Bronchial epithelial cell (primary cell): ENCODE results near the gene CCNL2. TPM values are rescaled to one million over a fixed set of nuclear protein-coding genes. Genes with fewer than 3 reads are reported as not detected.
A peak's percentile ranks its signal among the peaks of the same experiment; 100 is the strongest.

Source experiments
- DNase-seq: peaks from one replicate; pipeline ENCODE4 v3.0.0-alpha.2; 2010; ENCODE audit warnings: low read depth
- FAIRE-seq: peaks from 2 replicates; lab custom pipeline; 2011; peaks lifted over from hg19 to GRCh38; lab: Jason Lieb, UNC
- H3K27me3 ChIP-seq: 2 replicates; pipeline ENCODE4 v1.5.1; 2011; ENCODE audit warnings: low read length; ENCODE audit not compliant: control insufficient read depth, insufficient read depth
- H3K36me3 ChIP-seq: 2 replicates; pipeline ENCODE4 v1.5.1; 2011; ENCODE audit warnings: low read length; ENCODE audit not compliant: control insufficient read depth, insufficient read depth
- H3K4me3 ChIP-seq: 2 replicates; pipeline ENCODE4 v1.5.1; 2011; ENCODE audit warnings: mild to moderate bottlenecking, low read depth, low read length, control low read depth
- total RNA-seq: library from RNA; depleted of rRNA; stranded (reverse); fragments of >200 nt; gene quantifications from 2 replicates; pipeline ENCODE4 v1.2.1, GENCODE V29; 2014
- TF ChIP-seq, protein P1 (sequence below): IDR thresholded peaks from 2 replicates; pipeline ENCODE4 v1.5.1; 2011; ENCODE audit warnings: mild to moderate bottlenecking, moderate library complexity, low read length, control low read depth, inconsistent platforms; ENCODE audit not compliant: insufficient read depth, severe bottlenecking

The CCNL2 gene
- total RNA-seq, 1 donor from 2014 or later = 134 TPM

DNA sequence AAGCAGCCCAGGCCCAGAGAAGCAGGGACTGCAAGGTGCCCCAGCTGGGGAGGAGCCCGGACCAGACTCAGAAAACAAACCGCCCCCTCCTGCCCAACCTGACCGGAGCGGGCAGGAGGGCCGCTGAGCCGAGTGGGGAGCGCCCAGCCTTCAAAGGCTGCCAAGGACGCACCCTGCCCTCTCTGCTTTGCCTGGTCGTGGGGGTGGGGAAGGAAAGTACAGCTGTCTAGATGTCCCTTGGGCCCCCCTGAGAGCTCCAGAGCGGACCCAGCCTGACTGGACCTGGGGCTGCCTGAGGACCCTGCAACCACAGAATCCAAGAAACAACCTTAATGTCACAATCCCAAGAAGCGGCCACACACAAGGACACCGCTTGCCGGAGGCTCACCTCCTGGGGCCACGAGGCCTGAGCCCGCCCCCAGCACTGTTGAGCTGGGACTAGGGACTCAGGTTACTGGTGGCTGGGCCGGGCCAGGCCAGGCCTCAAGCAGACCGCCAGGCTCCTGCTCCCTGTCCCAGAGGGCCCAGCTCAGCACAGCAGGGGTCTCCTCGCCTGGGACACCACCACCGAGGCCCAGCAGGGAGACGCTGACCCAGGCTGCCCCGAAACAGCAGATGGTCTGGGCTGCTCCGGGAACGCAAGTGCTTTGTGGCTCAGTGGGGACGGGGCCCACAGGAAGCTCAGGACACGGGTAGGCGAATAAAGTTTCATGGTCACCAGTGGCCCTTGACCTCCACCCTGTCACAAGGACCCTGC, 51.3 kb downstream of the CCNL2 start:
- TF ChIP-seq, protein P1, sequence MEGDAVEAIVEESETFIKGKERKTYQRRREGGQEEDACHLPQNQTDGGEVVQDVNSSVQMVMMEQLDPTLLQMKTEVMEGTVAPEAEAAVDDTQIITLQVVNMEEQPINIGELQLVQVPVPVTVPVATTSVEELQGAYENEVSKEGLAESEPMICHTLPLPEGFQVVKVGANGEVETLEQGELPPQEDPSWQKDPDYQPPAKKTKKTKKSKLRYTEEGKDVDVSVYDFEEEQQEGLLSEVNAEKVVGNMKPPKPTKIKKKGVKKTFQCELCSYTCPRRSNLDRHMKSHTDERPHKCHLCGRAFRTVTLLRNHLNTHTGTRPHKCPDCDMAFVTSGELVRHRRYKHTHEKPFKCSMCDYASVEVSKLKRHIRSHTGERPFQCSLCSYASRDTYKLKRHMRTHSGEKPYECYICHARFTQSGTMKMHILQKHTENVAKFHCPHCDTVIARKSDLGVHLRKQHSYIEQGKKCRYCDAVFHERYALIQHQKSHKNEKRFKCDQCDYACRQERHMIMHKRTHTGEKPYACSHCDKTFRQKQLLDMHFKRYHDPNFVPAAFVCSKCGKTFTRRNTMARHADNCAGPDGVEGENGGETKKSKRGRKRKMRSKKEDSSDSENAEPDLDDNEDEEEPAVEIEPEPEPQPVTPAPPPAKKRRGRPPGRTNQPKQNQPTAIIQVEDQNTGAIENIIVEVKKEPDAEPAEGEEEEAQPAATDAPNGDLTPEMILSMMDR = no peak
- Histone ChIP-seq H3K27me3 (no peaks in the 10 kb centered on the region), H3K4me3 (peak overlapping the region; percentile 86), H3K36me3 (no peaks in the 10 kb centered on the region)
- no peak for DNase-seq
- no peak for FAIRE-seq

GRCh38 chr1:1347026-1347595, 52.0 kb downstream of the CCNL2 start:
- Histone ChIP-seq H3K36me3 (peaks cover 1% of the 10 kb centered on the region), H3K4me3 (peak overlapping the region; percentile 86), H3K27me3 (no peaks in the 10 kb centered on the region)
- FAIRE-seq (no peak), DNase-seq (no peak)
- TF ChIP-seq, protein P1 = no peak

GRCh38 chr1:1346501-1346890, 52.6 kb downstream of the CCNL2 start:
- Histone ChIP-seq H3K27me3 (no peaks in the 10 kb centered on the region), H3K36me3 (peaks cover 5% of the 10 kb centered on the region), H3K4me3 (no peak overlapping the region)
- FAIRE-seq (no peak), DNase-seq (no peak)
- TF ChIP-seq, protein P1 = no peak

DNA sequence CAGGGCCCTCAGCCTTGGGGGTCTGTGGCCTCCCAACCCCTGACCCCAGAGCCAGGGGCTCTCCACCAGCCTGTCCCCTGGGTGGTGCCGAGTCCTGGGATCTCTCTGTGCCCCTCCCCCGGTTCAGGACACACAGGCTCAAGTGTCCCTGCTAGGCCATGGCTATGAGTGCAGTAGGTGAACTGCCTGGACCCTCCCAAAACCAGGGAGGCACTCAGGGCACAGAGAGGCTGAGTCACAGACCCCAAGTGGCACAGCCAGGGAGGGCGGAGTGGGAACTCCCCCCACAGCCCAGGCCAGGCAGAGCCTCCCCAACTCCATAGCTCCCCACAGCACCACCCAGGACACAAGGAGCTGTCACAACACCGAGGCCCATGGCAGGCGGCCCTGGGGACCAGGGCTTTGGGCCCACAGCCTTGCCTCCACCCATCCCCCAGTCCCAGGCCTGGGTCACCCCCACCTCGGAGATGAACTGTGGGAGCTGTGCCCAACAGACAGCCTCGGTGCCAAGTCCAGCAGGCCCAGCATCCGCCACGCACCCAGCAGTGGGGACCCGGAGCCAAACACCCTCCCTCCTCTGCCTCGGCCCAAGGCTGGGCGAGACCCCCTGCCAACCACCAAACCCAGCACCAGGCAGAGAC, 53.2 kb downstream of the CCNL2 start:
- H3K36me3 ChIP-seq = peaks cover 10% of the 10 kb centered on the region
- no peaks in the 10 kb centered on the region for H3K27me3 ChIP-seq
- TF ChIP-seq, protein P1 = no peak
- no peak overlapping the region for H3K4me3 ChIP-seq
- DNase-seq (no peak), FAIRE-seq (no peak)

GRCh38 chr1:1345384-1345783, 53.8 kb downstream of the CCNL2 start:
- TF ChIP-seq, protein P1 = no peak
- no peak for DNase-seq
- H3K36me3 ChIP-seq = peaks cover 13% of the 10 kb centered on the region
- FAIRE-seq = no peak
- peak overlapping the region; percentile 23 for H3K4me3 ChIP-seq
- no peaks in the 10 kb centered on the region for H3K27me3 ChIP-seq
